Measurements from ENCODE around the gene R3HCC1L.

R3HCC1L gene

DNA sequence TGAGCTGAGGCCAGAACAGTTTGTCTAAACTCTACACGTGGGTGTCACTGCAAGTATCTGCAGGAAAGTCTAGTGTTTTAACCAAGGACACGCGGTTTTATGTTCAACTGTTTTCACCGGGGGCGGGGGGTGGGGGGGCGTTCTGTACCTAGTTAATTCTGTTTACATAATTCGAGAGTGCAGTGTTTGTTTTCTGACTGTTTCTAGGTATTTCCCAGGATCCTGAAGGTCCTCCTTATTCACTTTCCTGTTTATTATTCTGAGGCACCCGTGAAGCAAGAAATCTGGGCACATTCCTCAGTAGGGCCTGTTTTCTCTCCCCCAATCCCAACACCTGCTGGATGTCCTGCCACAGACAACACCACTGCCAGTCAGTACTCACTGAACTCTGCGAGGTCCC is 125.9 kb downstream of the R3HCC1L start:
- DNase-seq (ENCODE audit: low read depth): no peak

DNA sequence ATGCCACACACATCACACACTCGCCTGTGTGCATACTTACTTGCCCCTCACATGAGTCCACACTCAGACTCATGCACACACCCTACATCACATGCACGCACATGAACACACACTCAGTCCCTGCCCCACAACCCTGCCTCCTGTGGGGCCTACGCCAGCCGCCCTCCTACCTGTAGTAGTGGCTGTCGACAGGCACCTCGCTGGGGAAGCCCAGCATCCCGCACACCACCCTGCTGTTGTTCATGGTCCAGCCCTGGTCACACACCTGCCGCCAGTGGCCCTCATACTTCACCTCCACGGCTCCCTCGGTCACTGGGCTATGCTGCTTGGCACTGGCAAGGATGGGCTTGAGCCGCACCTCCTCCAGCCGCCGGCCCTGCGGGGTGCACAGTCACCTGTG is 126.3 kb downstream of the R3HCC1L start:
- no peak for DNase-seq (ENCODE audit: low read depth)

DNA sequence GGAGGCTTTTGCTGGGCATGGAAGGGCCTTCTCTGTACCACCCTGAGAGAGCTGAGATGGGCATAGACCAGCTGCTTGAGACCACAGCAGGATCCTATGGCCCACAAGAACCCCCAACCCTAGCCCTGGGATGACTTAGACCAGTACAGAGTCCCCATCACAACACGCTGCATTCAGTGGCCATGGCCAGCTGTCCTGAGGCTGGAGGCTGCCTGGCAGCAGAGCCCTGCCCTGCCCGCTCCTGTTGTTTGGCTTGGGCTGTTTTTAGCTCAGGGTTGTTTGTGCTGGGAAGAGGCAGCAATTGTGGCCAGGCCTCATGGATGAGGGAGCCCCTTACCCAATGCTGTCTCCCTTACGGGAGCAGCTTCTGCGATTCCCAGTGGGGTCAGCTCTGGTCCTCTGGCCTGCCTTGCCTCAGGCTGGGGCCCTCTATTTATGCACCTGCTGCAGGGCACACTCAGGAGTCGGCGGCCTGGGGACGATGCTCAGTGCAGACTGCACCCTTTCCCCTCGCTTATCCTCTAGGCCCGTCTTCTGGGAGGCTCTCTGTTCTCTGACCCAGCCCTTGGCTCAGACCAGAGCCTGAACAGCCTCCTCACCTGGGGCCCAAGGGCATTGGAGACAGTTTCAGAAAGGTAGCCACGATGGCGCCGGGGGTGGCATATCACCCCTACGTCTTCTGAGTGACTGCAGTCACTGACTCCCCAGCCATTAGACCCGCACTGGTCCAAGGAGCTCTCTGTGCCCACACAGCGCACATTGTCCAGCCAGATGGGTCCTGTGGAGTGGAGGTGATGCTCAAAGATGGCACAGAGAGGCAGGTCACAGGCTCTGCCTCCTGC is 127.2 kb downstream of the R3HCC1L start:
- DNase-seq (ENCODE audit: low read depth): no peak

GRCh38 chr10:98262571-98262970 is 128.1 kb downstream of the R3HCC1L start:
- no peak for DNase-seq (ENCODE audit: low read depth)

- no peak for DNase-seq (ENCODE audit: low read depth)
Measured at GRCh38 chr10:98263088-98263487, 128.6 kb downstream of the R3HCC1L start.

DNA sequence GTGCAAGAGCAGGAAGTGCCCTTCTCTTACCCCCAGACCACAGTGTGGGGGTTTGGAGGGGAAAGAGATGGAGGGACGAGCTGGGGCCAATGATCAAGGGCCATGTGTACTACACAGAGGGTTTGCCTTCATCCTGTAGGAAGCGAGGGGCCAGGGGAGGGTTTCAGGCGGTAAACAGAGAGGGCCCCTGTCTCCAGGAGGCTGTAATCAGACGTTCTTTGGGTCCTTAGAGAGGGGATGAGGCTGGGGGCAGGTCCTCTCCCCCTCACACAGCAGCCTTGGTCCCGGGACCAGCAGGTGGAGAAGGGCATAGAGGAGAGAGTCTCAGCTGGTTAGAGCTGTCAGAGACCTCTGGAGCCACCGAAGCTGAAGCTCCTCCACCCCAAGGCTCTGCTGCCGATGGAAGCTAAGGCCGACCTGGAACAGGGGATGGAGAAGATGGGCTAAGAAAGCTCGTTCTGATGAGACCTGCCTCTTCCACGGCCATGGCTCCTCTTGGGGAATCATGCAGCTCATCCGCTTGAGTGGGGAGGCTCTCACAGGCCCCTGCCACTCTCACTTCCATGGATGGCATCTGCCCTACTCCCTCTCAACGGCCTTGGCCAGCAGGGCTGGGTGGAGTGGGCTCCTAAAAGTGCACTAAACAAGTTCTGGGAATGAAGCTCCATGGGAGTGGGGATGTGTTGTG is 130.1 kb downstream of the R3HCC1L start:
- no peak for DNase-seq (ENCODE audit: low read depth)

- no peak for DNase-seq (ENCODE audit: low read depth)
Measured at GRCh38 chr10:98265403-98266378, 131.2 kb downstream of the R3HCC1L start.

DNA sequence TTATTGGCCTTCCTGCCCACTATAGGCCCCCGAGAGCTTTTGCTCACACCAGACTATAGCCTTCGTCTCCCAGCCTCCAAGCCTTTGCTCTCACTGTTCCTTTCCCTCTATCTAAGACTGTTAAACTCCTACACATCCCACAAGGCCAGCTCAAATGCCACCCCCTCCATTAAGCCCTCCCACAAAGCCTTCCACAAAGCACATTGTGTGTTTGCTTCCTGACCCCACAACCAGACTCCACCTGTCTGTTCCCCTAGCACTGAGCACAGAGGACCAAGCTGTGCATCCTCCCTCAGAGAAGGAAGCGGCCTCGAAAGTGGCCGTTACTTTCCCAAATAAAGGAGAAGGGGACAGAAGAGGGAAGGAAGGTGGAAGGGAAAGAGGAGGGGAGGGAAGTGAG is 132.2 kb downstream of the R3HCC1L start:
- no peak for DNase-seq (ENCODE audit: low read depth)

DNA sequence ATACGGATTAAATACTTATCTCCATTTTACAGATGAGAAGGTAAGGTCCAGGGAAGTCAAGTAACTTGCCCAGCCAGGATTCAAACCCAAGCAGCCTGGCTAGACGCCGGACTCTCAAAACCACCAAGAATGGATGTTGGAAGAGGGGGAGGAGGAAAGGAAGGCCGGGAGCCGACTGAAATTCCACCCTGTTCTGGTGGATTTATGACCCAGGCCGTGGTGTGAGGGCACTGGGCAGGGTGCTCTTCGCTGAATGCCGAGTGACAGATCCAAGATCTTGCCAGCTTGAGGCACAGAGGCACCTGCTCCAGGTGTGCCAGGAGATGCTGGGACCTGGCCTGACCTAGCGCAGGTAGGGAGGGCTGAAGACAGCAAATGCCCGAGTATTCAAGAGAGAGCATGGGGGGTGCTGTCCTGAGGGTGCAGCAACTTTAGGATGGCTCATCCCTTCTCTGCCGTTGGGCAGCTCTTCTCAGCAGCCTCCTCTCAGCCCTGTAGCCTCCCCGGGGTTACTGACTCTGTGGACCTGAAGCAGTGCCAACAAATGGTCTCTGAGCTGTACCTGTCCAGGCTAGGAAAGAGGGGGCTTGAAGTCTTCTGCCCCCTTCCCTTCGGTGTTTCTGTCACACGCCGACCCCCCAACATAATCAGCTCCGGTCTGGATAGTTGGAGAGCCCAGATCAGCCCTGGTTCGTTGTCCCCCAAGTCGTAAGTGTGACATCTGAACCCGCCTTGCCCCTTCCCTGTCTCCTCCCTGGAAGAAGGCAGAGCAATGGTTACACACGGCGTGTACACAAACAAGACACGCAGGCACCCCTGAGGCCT is 132.8 kb downstream of the R3HCC1L start:
- DNase-seq (ENCODE audit: low read depth): no peak

- no peak for DNase-seq (ENCODE audit: low read depth)
Measured at GRCh38 chr10:98267894-98268693, 133.6 kb downstream of the R3HCC1L start, which contains the start of gene LOXL4. Gene LOXL4, minus strand, starts transcription at chr10:98268194. Its CDS starts 5,175 bp downstream, at chr10:98263019.

GRCh38 chr10:98268694-98269431 is 134.4 kb downstream of the R3HCC1L start:
- no peak for DNase-seq (ENCODE audit: low read depth)

DNA sequence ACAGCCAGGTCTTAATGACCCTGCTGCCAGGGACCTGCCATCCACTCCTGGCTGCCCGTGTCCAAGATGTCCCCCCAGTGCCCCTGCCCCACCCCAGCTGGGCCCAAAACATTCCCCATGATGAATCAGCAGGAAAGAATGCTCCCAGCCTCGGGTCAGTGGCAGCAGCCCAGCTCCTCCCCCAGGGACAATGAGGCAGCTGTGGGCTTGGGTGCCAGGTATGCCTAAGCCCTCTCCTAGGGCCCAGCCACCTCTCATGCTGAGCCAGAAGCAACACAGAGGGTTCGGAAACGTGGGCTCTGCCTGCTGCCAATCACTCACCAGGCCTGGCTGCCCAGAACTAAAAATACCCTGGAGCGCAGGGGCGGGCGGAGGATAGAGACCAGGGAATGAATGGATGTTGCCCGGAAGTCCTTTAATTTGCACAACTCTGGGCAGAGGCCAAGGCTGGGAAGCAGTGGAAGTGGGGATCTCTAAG is 135.0 kb downstream of the R3HCC1L start:
- DNase-seq (ENCODE audit: low read depth): no peak

GRCh38 chr10:98270073-98270740 is 135.8 kb downstream of the R3HCC1L start:
- DNase-seq (ENCODE audit: low read depth): no peak

- DNase-seq (ENCODE audit: low read depth): no peak
Measured at GRCh38 chr10:98270786-98271185, 136.3 kb downstream of the R3HCC1L start.

GRCh38 chr10:98272245-98272644 is 137.8 kb downstream of the R3HCC1L start:
- no peak for DNase-seq (ENCODE audit: low read depth)

GRCh38 chr10:98272656-98273055 is 138.2 kb downstream of the R3HCC1L start:
- DNase-seq (ENCODE audit: low read depth): no peak

GRCh38 chr10:98273057-98273850 is 138.8 kb downstream of the R3HCC1L start:
- no peak for DNase-seq (ENCODE audit: low read depth)

DNA sequence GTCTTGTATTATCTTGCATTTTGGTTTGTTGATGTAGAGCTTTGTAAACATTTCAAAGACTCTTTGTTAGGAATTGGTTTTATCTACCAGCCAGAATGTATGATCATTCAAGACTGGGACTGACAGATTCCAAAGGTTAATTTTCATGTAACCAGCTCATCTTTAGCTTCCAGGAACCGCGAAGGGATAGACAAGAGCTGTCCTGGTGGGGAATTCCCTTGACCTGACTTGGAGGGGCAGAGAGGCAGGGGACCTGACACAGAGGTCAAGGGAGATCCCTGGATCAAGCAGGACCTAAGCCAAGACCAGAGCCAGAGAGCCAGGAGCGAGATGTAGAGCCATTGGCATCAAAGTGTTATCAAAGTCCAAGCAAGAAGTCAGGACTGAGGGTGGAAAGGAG is 140.1 kb downstream of the R3HCC1L start:
- DNase-seq (ENCODE audit: low read depth): no peak
